A673 (cell line): ENCODE measurements around the gene SEC23B. TPM values are rescaled to one million over a fixed set of nuclear protein-coding genes. Genes with fewer than 3 reads are reported as not detected.

Experiments used
- BruUV-seq: library from RNA; stranded (reverse); fragments of 400-500 nt; replicated peaks from 2 replicates; lab custom pipeline; 2021; lab: Mats Ljungman, UMichigan
- CTCF ChIA-PET: fragments of 300-600 bp; sonication (Branson Sonifier 250); formaldehyde crosslinking; loops from one replicate; lab custom pipeline; 2022; ENCODE audit warnings: antibody characterized with exemption; lab: Charles Lee
- POLR2A ChIA-PET: fragments of 300-600 bp; sonication (Branson Sonifier 250); formaldehyde crosslinking; loops from one replicate; lab custom pipeline; 2022; ENCODE audit warnings: antibody characterized with exemption; ENCODE audit not compliant: low non-redundant PET; lab: Charles Lee
- DNase-seq: peaks from one replicate; pipeline ENCODE4 v3.0.0-alpha.2; 2015; ENCODE audit warnings: low spot score
- H3K27ac ChIP-seq: fragments of 200-600 bp; sonication (generic); 2 replicates; pipeline ENCODE4 v1.5.1; 2016; ENCODE audit warnings: mixed run types, low read depth, mild to moderate bottlenecking, mixed read lengths, antibody characterized with exemption, low read length; ENCODE audit not compliant: poor library complexity, severe bottlenecking
- H3K27me3 ChIP-seq: fragments of 200-600 bp; sonication (generic); replicated peaks from 2 replicates; pipeline ENCODE4 v1.6.1; 2017; ENCODE audit warnings: mixed run types, low read depth, mild to moderate bottlenecking, mixed read lengths, antibody characterized with exemption, low read length; ENCODE audit not compliant: insufficient read depth, poor library complexity
- H3K36me3 ChIP-seq: fragments of 200-600 bp; sonication (generic); 2 replicates; pipeline ENCODE4 v1.6.1; 2016; ENCODE audit warnings: mixed run types, mild to moderate bottlenecking, mixed read lengths, antibody characterized with exemption, low read length; ENCODE audit not compliant: insufficient read depth, poor library complexity, severe bottlenecking
- H3K4me1 ChIP-seq: fragments of 200-600 bp; sonication (generic); 2 replicates; pipeline ENCODE4 v1.6.1; 2017; ENCODE audit warnings: mixed run types, mild to moderate bottlenecking, mixed read lengths, antibody characterized with exemption, low read length; ENCODE audit not compliant: insufficient read depth, poor library complexity, severe bottlenecking
- H3K4me3 ChIP-seq: fragments of 200-600 bp; sonication (generic); 2 replicates; pipeline ENCODE4 v1.5.1; 2016; ENCODE audit warnings: low read depth, mixed run types, mild to moderate bottlenecking, mixed read lengths, low read length; ENCODE audit not compliant: poor library complexity, severe bottlenecking
- H3K9me3 ChIP-seq: fragments of 200-600 bp; sonication (generic); 2 replicates; pipeline ENCODE4 v1.6.1; 2016; ENCODE audit warnings: mixed run types, low read depth, mild to moderate bottlenecking, mixed read lengths, antibody characterized with exemption, low read length; ENCODE audit not compliant: poor library complexity, severe bottlenecking
- CTCF ChIP-seq: fragments of 300-800, 200-600 bp; sonication (generic); conservative IDR thresholded peaks from 2 replicates; pipeline ENCODE4 v1.5.1; 2017; ENCODE audit warnings: low read depth, mild to moderate bottlenecking, antibody characterized with exemption, low read length, moderate library complexity, mixed read lengths
- EZH2 ChIP-seq: fragments of 200-600 bp; sonication (generic); IDR thresholded peaks from 2 replicates; pipeline ENCODE4 v1.6.1; 2017; ENCODE audit warnings: borderline replicate concordance, low read depth, mild to moderate bottlenecking, mixed read lengths, antibody characterized with exemption, low read length; ENCODE audit not compliant: poor library complexity, severe bottlenecking
- intact Hi-C: fragments of 100-400 bp; cut with micrococcal nuclease; formaldehyde crosslinking; loops from one replicate; pipeline ENCODE4 v1.10.0; 2022; ENCODE audit not compliant: unreplicated experiment
- total RNA-seq: library from RNA; stranded (reverse); gene quantifications from 2 replicates; pipeline ENCODE4 v1.2.3, GENCODE V29; 2021

Gene SEC23B
- total RNA-seq, 1 experiment from 2014 or later, result 55.9 TPM

- intact Hi-C loops, result no loop called here
- DNase-seq, result no peak
- H3K9me3 ChIP-seq, result no peaks in the 10 kb centered on the region
- TF ChIP-seq CTCF, result no peak
- no peak for TF ChIP-seq EZH2
- H3K27me3 ChIP-seq, result no peaks in the 10 kb centered on the region
- no peak overlapping the region for H3K27ac ChIP-seq
- H3K4me1 ChIP-seq, result no peaks in the 10 kb centered on the region
- ChIA-PET CTCF (no interaction called here), POLR2A (no interaction called here)
- no peak overlapping the region for H3K4me3 ChIP-seq
- no TSS peak for BruUV-seq
- peaks cover 73% of the 10 kb centered on the region for H3K36me3 ChIP-seq
Measured at GRCh38 chr20:18527836-18528235, 20.1 kb downstream of the SEC23B start.

- H3K27ac ChIP-seq, result no peak overlapping the region
- no peaks in the 10 kb centered on the region for H3K27me3 ChIP-seq
- H3K4me3 ChIP-seq, result no peak overlapping the region
- BruUV-seq, result no TSS peak
- ChIA-PET POLR2A (no interaction called here), CTCF (no interaction called here)
- intact Hi-C loops, result no loop called here
- no peak for DNase-seq
- H3K36me3 ChIP-seq, result peaks cover 74% of the 10 kb centered on the region
- no peaks in the 10 kb centered on the region for H3K4me1 ChIP-seq
- no peaks in the 10 kb centered on the region for H3K9me3 ChIP-seq
- TF ChIP-seq EZH2 (no peak), CTCF (no peak)
Measured at GRCh38 chr20:18529041-18529440, 21.3 kb downstream of the SEC23B start.

GRCh38 chr20:18532626-18533025, 24.9 kb downstream of the SEC23B start:
- Histone ChIP-seq H3K27ac (no peak overlapping the region), H3K27me3 (no peaks in the 10 kb centered on the region), H3K4me3 (no peak overlapping the region), H3K4me1 (no peaks in the 10 kb centered on the region), H3K36me3 (peaks cover 49% of the 10 kb centered on the region), H3K9me3 (no peaks in the 10 kb centered on the region)
- POLR2A ChIA-PET, result no interaction called here
- TF ChIP-seq EZH2 (no peak), CTCF (no peak)
- CTCF ChIA-PET, result no interaction called here
- DNase-seq, result no peak
- BruUV-seq, result no TSS peak
- intact Hi-C loops, result no loop called here
